Stimulated activated CD8-positive, alpha-beta memory T cell treated with anti-CD3 and anti-CD28 coated beads, Interleukin-4, amount 100 ng/mL, for 1 hour (primary cell): ENCODE measurements around the gene GANAB.
"Not testable (repeated sequence)": the region's sequence is repeated elsewhere in the genome, so short reads cannot be mapped to it uniquely, and the experiment has no call there.

ENCODE experiments used
- DNase-seq, 2 donors: peaks; one replicate each; pipeline ENCODE4 v3.0.0-alpha.2; 2020; ENCODE audit warnings: low read depth in 2 of 2, low spot score in 1 of 2

GANAB gene

DNA sequence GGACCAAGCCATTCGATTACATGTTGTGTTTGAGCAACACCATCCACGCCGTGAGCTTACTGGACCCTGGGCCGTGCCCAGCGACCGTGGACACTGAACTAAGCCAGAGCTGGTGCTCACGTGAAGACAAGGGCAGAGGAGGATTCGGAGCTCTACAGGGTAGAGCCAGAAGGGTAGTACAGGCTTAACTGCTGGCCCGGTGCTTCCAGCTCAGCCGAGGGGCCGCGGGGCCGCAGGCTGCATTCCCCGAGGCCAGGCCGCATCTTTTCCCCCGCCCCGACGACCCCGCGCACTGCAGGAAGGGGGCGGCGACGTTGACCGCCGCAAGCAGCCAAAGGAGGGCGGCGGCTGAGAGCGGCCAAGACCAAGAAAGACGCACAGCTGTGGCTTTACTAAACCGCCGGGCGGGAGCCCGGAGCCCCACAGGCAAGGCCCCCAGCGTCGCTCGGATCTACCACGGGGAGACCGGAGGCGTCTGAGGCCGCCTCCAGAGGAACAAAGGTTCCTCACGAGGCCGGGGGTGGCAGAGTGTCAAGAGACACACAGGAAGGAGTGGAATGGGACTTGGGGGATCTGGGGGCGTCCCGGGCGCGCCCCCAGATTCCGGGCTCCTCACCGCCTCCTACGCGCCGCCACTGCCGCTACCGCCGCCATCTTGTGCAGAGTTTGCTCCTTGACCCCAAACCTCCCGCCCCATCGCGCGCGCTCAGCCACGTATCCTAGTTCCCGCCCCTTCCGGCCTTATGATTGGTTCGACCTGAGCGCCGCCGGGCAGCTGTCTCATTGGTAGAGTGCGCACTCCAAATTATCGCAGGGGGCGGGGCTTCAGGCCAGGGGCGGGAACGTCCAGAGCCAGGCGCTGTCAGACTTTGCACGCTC, at the start of gene GANAB:
TSS of gene GANAB (minus strand) at position 668 of the 879 bp plus-strand sequence. CDS start at position 654, 14 bp downstream.
- DNase-seq: peak; percentile 99

DNA sequence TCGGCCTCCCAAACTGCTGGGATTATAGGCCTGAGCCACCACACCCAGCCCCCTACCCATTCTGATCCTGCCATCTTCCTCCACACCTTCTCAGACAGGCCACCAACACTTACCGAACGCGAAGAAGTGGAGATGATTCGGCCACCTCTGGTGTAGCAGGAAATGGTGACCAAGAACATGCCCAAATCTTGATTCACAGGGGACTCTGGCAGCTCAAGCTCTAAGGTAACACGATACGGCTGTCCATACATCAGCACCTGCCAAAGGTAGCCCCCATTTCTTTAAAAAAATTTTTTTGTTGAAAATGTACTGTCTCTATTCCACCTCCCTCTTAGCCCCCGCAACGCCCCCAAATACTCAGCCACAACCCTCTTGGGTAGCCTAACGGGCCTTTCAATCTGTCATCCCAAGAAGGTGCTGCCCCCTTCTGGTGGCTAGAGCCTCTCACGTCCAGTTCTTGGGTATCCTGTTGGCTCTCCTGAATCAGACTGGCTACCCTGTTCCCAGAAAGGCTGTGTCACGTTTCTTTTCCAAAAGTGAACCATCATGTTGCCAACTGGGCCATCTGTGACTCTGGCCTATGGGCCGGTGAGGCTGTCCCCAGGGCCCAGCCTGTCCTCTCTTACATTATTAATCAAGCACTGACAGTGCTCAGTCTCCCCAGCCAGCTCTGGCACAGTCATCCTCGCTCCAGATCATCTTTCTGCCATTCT, 48.2 kb upstream of the GANAB start:
- peak; percentile 53 to 64 for DNase-seq

DNA sequence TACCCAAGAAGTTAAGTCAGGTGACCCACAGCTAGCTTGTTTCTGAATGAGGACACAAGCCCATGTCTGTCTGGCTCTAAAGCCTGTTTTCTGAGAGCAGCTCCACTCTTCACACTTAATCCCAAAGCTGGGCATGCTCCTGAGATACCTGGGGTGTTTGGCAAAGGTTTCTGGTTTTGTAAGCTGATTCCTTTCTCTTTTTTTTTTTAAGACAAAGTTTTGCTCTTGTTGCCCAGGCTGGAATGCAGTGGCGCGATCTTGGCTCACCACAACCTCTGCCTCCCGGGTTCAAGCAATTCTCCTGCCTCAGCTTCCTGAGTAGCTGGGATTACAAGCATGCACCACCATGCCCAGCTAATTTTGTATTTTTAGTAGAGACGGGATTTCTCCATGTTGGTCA, 47.2 kb upstream of the GANAB start:
- not testable (repeated sequence) for DNase-seq

DNA sequence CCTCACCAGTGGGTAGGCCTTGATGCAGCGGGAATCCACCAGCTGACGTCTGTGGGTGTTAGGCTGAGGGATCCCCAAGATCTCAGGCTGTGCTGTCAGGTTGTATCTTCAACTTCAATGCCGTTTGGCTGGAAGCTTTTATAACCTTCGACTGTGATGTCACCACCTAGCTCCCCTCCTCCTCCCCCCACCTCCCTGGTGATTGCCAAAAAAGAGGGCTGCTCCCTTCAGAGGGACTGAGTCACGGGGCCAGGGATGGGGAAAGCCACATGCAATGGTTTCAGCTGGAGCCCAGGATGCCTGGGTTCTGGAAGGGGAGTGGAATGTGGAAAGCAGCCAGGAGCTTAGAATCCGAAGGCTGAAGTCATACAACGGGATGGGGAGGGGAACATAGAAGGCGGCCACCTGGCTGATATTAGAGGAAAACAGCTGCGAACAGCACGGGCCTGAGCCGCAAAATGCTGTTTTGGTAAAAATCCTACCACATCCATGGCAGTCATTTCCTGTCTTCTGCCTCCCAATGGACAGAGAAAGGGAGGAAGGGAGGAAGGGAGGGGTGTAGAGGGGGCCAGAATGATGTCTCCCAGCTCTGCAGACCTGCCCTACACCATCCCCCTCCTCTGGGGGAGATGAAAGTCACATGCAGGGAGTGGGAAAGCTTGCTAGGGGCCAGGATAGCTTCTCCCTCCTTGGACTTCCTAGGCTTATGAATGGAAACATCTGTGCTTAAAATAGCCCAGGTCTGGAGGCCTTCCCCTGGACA, 43.2 kb upstream of the GANAB start, which contains the start of gene LRRN4CL:
TSS of gene LRRN4CL (minus strand) at position 110 of the 763 bp plus-strand sequence. CDS start 1,022 bp downstream, outside the sequence.
- no peak for DNase-seq

DNA sequence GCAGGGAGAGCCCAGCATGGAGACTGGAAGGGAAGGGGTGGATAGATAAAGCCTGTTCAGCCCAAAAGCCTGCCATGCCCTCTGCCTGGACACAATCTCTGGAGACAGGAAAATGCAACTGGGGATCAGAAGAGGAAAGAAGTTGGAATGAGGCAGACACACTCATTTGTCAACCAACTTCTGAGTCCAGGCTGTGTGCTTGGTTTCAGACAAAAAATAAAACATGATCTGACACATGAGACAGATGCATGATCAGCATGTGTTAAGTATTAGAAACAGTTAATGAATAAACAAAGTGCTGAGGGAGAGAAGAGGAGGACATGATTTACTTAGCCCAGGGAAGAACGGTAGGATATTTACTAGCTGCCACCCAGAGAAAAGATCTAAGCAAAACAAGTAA, 42.1 kb upstream of the GANAB start:
- DNase-seq: no peak

DNA sequence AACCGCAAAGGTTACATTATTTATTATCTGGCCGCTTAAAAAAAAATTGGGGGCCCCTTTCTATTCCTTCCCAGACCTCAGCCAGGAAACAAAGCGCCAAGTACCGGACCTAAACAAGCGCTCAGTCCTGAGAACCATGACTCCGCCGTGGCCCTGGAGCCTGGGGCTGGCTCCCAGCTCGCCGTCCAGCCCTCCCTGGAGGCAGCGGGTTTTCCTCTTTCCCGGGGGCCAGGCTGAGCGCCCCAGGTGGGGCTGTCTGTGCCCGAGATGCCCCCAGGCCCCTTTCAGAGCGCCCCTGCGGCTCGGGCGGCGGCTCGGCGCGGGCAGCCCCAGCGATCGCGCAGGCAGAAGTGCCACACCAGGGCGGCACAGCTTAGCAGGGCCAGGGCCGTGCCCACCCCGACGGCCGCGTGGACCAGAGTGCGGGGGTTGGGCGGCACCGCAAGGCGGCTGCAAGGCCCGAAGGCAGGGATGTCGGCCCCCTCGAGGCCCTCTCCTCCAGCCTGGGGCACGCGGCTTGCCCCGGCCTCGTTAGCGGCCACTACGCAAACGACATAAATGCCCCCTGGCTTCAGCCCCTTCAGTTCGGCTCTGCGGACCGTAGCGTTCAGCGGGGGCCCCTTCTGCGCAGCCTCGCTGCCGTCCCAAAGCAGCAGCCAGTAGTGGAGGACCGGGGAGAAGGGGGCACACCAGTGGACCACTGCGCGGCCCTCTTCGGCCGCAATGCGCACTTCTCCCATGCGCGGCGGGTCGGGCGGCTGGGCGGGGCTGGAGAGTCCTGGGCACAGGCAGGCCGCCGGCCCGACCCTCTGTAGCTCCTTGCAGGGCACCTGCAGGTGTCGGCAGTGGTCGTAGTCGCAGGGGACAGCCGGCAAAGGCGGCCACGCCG, 41.3 kb upstream of the GANAB start:
- no peak for DNase-seq

DNA sequence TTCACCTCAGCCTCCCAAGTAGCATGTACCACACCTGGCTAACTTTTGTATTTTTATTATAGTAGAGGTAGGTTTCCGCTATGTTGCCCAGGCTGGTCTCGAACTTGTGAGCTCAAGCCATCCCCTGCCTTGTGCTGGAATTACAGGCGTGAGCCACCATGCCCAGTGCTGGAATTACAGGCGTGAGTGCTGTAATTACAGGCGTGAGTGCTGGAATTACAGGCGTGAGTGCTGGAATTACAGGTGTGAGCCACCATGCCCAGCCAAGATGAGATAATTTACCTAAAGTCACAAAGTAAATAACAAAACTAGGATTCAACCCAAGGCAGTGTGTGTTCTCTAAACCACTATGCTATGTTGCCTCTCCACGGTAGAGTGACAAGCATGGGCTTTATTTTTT, 36.1 kb upstream of the GANAB start:
- DNase-seq: no peak

DNA sequence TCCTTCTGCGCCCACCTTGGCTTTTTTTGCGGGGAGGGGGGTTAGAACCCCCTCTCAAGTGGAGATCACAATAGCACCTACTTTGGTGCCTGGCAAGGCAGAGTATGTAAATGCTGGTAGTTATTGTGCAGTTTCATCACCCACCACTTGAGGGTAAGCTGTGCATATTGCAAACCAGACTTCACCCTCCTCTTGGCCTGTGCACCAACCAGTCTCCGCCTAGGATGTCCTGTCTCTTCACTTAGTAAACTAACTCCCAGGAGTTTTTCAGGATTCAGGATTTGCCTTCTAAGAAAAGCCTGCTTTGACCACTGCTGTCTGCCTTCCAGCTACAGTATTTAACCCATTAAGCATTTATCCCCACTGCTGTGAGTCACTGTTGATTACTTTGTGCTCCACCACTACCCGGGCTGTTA, 34.4 kb upstream of the GANAB start:
- no peak for DNase-seq

DNA sequence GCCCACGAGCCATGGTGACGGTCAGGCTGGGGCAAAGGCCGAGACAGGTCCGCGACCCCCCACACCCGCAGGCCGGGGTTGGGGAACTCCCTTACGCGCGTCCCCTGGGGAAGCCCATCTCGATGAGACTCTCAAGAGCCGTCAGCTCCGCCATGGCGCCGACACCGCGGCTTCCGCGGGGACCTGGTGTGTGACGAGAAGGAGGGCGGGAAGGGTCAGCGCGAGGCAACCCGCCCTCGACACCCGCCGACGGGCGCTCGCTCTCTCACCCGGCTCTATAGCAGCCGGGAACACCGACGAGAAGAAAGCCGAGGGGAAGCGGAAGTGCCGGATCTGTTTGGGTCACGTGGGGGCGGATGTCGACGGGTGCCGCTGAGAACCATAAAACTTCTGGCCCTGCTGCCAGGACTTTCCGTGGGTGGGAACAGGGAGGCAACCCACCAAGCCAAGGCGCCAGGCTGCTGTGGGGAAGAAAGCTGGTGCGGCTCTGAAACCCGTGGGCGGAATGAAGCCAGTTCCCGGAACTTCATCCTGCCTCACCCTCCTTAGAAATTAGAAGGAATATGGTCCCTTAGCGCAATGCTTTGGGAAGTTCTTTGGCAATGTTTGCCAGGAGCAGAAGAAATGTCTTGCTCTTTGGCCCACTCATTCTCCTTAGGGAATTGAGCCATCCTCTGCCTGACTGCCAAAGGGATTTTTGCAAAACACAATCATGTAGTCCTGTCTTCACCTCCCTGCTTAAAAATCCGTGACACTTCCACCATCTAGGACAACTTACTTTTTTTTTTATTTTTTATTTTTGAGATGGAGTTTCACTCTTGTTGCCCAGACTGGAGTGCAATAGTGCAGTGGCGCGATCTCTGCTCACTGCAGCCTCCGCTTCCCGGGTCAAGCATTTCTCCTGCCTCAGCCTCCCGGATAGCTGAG, 32.6 kb upstream of the GANAB start, which contains the start of gene UBXN1:
TSS of gene UBXN1 (minus strand) at position 304 of the 927 bp plus-strand sequence. CDS start at position 154, 150 bp downstream.
- DNase-seq: peak; percentile 67 to 69

DNA sequence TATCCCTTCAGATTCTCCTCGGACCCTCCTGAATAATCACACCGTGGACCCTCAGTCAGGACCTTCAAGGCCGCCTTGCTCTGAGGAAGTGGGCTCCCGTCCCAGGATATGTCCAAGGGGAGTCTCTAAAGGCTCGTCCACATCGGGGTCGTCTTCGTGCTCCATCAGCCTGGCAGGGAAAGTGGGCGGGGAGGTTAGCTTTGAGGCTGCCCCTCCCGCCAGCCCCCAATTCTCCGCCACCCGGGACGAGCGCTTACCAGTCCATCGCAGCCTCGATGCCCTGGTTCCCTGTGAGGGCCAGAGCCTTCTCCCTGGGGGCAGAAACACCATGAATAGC, 32.0 kb upstream of the GANAB start:
- DNase-seq: no peak

DNA sequence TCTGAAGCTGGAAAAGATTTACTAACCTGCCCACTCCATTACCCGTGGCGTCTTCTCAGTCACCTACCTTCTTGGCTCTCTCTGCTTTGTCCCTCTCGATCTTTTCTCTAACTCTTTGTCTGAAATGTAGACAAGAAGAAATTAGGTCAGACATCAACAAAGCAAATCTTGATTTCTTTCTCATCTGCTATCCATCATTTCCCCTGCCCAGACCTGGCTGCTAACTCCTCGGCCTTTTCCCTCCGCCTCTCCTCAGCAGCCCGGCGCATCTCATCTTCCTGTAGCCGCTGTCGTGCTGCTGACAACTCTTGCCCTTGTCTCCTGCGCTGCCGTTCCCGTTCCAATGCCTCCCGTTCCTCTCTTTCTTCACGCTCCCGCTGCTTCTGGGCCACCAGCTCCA, 31.3 kb upstream of the GANAB start:
- DNase-seq: no peak

DNA sequence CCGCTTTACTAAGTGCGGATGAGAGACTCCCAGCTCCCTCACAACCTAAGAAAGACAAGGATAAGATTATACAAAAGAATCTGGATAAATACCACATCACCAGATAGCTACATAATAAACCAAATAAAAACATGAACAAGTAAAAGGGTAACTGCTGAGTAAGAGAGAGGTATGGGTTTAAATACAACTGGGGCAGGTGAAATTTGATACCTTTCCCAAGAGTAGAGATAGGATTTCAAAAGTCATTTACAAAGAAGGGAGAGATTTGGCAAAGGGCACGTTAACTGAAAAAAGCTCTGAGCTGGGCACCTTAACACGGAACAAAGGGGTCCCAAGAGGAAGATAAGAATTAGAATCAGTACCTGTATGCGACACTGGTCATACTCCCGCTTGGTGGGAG, 30.7 kb upstream of the GANAB start:
- DNase-seq: no peak

DNA sequence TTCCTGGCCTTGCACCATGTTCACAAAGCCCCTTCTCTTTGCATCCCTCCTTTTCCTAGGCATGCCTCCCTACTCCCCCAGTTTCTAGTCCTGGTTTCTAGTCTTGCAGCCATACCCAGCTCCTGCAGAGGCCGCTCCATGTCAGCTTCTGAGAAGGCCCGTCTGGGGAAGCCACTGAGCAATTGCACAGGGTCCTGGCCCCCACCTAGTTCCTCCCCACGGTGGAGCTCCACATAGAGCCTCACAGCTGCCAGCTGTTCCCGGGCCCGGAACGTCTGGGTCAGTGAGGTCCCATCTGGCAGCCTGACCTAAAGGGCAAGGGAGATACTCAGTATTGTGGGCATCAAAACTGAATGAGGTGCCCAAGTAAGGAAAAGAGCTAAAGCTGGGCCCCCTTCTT, 30.3 kb upstream of the GANAB start:
- DNase-seq: no peak

DNA sequence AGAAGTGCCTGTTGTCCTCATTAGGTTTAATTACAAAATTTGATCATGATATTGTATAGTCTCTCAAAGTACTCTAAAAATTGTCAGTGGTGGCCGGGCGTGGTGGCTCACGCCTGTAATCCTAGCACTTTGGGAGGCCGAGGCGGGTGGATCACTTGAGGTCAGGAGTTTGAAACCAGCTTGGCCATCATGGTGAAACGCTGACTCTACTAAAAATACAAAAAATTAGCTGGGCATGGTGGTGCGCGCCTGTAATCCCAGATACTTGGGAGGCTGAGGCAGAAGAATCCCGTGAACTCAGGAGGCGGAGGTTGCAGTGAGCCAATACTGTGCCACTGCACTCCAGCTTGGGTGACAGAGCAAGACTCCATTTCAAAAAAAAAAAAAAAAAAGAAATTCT, 29.0 kb upstream of the GANAB start:
- DNase-seq: not testable (repeated sequence)

DNA sequence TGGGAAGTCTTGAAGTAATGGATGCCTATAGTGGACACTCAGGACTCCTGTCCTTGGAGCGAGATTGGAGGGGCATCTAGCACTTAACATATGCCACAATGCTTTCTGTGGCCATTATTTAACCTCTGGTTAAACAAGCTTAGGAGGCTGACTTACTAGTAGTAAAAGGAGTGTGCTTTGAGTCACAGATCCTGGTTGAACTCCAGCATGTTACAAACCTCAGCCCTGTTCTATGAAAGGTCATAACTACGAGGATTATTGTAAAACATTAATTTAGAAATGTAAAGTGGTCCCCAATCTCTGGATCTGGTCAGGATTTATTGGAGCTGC, 26.7 kb upstream of the GANAB start:
- DNase-seq: no peak

DNA sequence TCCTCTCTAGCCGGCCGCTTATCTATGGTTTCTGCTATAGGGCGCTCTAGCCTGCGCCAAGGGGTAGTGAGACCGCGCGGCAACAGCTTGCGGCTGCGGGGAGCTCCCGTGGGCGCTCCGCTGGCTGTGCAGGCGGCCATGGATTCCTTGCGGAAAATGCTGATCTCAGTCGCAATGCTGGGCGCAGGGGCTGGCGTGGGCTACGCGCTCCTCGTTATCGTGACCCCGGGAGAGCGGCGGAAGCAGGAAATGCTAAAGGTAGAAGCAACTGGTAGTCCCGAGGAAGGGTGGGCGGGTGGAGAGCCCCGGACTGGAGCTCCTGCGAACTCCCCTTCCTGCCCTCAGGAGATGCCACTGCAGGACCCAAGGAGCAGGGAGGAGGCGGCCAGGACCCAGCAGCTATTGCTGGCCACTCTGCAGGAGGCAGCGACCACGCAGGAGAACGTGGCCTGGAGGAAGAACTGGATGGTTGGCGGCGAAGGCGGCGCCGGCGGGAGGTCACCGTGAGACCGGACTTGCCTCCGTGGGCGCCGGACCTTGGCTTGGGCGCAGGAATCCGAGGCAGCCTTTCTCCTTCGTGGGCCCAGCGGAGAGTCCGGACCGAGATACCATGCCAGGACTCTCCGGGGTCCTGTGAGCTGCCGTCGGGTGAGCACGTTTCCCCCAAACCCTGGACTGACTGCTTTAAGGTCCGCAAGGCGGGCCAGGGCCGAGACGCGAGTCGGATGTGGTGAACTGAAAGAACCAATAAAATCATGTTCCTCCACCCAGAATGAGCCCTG, 25.4 kb upstream of the GANAB start, which contains the start of the genes LBHD1 and UQCC3:
TSS of gene LBHD1 (minus strand) at position 660 of the 782 bp plus-strand sequence. CDS start 2,236 bp downstream, outside the sequence.
TSS of gene UQCC3 (plus strand) at position 66 of the 782 bp plus-strand sequence. CDS start at position 139, 73 bp downstream.
- DNase-seq: peak; percentile 32 to 41

DNA sequence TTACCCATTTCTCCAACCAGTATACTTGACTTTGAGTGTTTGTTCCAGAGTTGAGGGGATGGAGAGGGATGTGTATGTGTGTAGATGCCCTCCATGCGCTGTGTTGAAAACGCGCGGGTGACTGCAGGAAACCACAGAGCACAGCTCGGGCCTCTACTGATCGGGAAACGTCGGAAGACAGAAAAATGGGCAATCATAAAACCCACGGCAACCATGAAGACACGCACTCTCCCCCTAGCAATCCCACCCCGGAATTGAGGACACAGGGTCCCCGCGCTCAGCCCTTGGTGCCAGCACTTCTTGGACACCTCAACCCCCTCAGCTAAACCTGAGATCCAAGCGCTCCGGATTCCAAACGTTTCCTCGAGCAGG, 24.8 kb upstream of the GANAB start:
- no peak for DNase-seq

DNA sequence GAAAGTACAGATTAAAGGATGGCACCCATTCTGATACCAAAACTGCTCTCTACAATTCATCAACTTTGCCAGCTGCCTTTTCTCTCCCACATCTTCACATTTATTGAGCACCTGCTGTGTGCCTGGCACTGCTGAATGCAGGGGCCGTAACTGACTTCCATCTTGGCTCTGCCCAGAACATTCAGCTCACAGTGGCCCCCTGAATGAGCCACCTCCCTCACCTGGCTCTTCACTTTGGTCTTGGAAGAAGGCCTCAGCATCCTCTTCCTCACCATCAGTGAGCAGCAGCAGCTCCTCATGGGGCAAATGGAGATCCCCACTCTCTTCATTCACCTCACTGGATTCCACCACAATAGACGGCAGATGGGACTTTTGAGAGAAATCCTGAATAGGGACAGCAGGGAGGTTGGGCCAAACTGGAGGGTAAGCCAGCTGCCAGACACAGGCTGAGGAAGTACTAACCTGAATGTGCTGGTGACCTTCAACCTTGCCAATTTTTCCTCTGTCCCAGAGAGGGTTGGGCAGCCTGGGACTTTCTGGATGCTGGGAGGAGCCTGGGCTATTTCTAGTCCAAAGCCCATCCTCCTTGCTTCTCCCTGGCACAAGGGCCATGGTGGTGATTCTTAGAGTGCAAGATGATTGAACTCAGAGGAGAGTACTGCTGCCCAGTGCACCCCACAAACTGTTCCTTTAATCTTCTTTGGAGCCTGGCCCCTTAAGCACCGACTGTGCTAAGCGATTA, 23.2 kb upstream of the GANAB start:
- no peak for DNase-seq
